OCI-LY1 (cell line): ENCODE measurements around the gene CDH13.

ENCODE experiments used
- H2AFZ ChIP-seq: fragments of 200-600 bp; sonication (generic), shearing (Covaris generic); 2 replicates; pipeline ENCODE4 v1.6.0; 2014; ENCODE audit warnings: antibody characterized with exemption, mild to moderate bottlenecking, low read length
- H3F3A ChIP-seq: fragments of 200-600 bp; sonication (generic), shearing (Covaris generic); 2 replicates; pipeline ENCODE4 v1.6.0; 2014; ENCODE audit warnings: mild to moderate bottlenecking, antibody characterized with exemption, low read length, moderate library complexity; ENCODE audit not compliant: insufficient read depth
- H3K27ac ChIP-seq: fragments of 200-600 bp; sonication (generic); 2 replicates; pipeline ENCODE4 v1.5.1; 2014; ENCODE audit warnings: low read length, mixed run types, mild to moderate bottlenecking, low read depth; ENCODE audit not compliant: poor library complexity, severe bottlenecking
- H3K27me3 ChIP-seq: fragments of 200-600 bp; sonication (generic); 2 replicates; pipeline ENCODE4 v1.6.0; 2014; ENCODE audit warnings: antibody characterized with exemption, mild to moderate bottlenecking, low read length, moderate library complexity; ENCODE audit not compliant: insufficient read depth
- H3K36me3 ChIP-seq: fragments of 200-600 bp; sonication (generic); 2 replicates; pipeline ENCODE4 v1.6.1; 2014; ENCODE audit warnings: mild to moderate bottlenecking, antibody characterized with exemption, low read length, moderate library complexity, mixed read lengths; ENCODE audit not compliant: insufficient read depth
- H3K4me1 ChIP-seq: fragments of 200-600 bp; sonication (generic); 2 replicates; pipeline ENCODE4 v1.5.1; 2014; ENCODE audit warnings: mild to moderate bottlenecking, low read length, moderate library complexity; ENCODE audit not compliant: insufficient read depth, severe bottlenecking
- H3K4me2 ChIP-seq: fragments of 200-600 bp; sonication (generic), shearing (Covaris generic); 2 replicates; pipeline ENCODE4 v1.6.1; 2014; ENCODE audit warnings: low read length
- H3K4me3 ChIP-seq: fragments of 200-600 bp; sonication (generic); 2 replicates; pipeline ENCODE4 v1.5.1; 2014; ENCODE audit warnings: low read length, low read depth, mild to moderate bottlenecking, mixed read lengths; ENCODE audit not compliant: poor library complexity, severe bottlenecking
- H3K79me2 ChIP-seq: fragments of 200-600 bp; shearing (Covaris generic); 2 replicates; pipeline ENCODE4 v1.6.1; 2016; ENCODE audit warnings: mixed run types, low read length, mixed read lengths; ENCODE audit not compliant: insufficient read depth
- H3K9ac ChIP-seq: fragments of 200-600 bp; sonication (generic), shearing (Covaris generic); 2 replicates; pipeline ENCODE4 v1.6.1; 2014; ENCODE audit warnings: mild to moderate bottlenecking, low read length, mixed read lengths
- H3K9me2 ChIP-seq: fragments of 200-600 bp; sonication (generic), shearing (Covaris generic); 2 replicates; pipeline ENCODE4 v1.6.1; 2014; ENCODE audit warnings: low read depth, mild to moderate bottlenecking, low read length, mixed read lengths
- H3K9me3 ChIP-seq: fragments of 200-600 bp; shearing (Covaris generic); 2 replicates; pipeline ENCODE4 v1.6.1; 2014; ENCODE audit warnings: low read length, mixed read lengths
- H4K20me1 ChIP-seq: fragments of 200-600 bp; sonication (generic), shearing (Covaris generic); 2 replicates; pipeline ENCODE4 v1.6.0; 2016; ENCODE audit warnings: mild to moderate bottlenecking, low read length; ENCODE audit not compliant: insufficient read depth
- CTCF ChIP-seq: fragments of 200-600 bp; sonication (generic), shearing (Covaris generic); IDR thresholded peaks from 2 replicates; pipeline ENCODE4 v1.5.1; 2017; ENCODE audit warnings: mild to moderate bottlenecking, antibody characterized with exemption, low read length, moderate library complexity, mixed read lengths
- EZH2 ChIP-seq: fragments of 200-600 bp; sonication (generic), shearing (Covaris generic); IDR thresholded peaks from 2 replicates; pipeline ENCODE4 v1.8.0; 2017; ENCODE audit warnings: borderline replicate concordance, mixed run types, mild to moderate bottlenecking, antibody characterized with exemption, low read length, moderate library complexity, mixed read lengths

Gene CDH13

GRCh38 chr16:83772806-83773205 is 1146.0 kb downstream of the CDH13 start:
- no peaks in the 10 kb centered on the region for H3K36me3 ChIP-seq
- no peaks in the 10 kb centered on the region for H3K27me3 ChIP-seq
- H3K9me3 ChIP-seq: no peaks in the 10 kb centered on the region
- H3K4me2 ChIP-seq: no peak overlapping the region
- TF ChIP-seq CTCF (no peak), EZH2 (no peak)
- H2AFZ ChIP-seq: no peak overlapping the region
- no peak overlapping the region for H3K4me3 ChIP-seq
- H3F3A ChIP-seq: no peaks in the 10 kb centered on the region
- H3K79me2 ChIP-seq: no peaks in the 10 kb centered on the region
- H3K4me1 ChIP-seq: peaks cover 16% of the 10 kb centered on the region
- no peaks in the 10 kb centered on the region for H4K20me1 ChIP-seq
- H3K9me2 ChIP-seq: no peaks in the 10 kb centered on the region
- H3K9ac ChIP-seq: no peak overlapping the region
- no peak overlapping the region for H3K27ac ChIP-seq

DNA sequence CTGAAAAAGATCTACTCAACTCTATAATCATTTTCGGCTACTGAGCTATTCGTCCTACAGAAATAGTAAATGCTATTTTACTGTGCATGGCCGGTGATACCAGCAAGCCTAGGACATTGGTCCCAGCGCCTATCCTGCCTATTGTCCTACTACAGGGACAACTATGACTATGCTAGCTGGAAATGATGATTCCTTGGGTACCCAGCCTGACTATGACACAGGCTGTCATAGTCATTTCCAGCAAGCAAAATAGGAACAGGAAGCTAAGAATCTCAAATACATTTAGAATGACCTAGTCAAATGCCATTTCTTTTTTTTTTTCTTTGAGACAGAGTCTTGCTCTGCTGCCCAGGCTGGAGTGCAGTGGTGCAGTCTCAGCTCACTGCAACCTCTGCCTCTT is 1147.3 kb downstream of the CDH13 start:
- TF ChIP-seq CTCF (no peak), EZH2 (no peak)
- Histone ChIP-seq H3K9me3 (no peaks in the 10 kb centered on the region), H3K27me3 (no peaks in the 10 kb centered on the region), H3K9me2 (no peaks in the 10 kb centered on the region), H3K79me2 (no peaks in the 10 kb centered on the region), H2AFZ (no peak overlapping the region), H4K20me1 (no peaks in the 10 kb centered on the region), H3K4me1 (peaks cover 14% of the 10 kb centered on the region), H3K36me3 (no peaks in the 10 kb centered on the region), H3K4me3 (no peak overlapping the region), H3F3A (no peaks in the 10 kb centered on the region), H3K4me2 (no peak overlapping the region), H3K9ac (no peak overlapping the region), H3K27ac (no peak overlapping the region)

DNA sequence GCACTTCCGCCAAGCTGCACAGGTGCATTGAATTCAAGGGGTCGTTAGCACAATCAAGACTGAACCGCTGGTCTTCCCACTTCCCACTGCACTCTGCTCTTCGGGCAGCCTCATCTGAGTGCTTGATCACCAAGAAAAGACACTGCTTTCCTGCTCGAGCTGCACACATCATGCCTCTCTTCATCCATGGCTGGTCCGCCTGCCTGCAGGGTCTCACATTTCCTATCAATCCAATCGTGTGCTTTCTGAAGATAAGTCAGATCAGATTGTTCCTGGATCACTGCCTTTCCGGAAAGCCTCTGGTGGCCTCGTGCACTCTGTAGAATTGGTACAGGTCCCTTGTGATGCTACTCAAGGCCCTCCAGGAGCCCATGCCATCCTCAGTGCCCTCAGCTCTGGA is 1150.2 kb downstream of the CDH13 start:
- Histone ChIP-seq H3K9me2 (no peaks in the 10 kb centered on the region), H3K9me3 (no peaks in the 10 kb centered on the region), H3F3A (no peaks in the 10 kb centered on the region), H4K20me1 (no peaks in the 10 kb centered on the region), H3K9ac (no peak overlapping the region), H3K36me3 (no peaks in the 10 kb centered on the region), H2AFZ (no peak overlapping the region), H3K4me2 (no peak overlapping the region), H3K27me3 (no peaks in the 10 kb centered on the region), H3K79me2 (no peaks in the 10 kb centered on the region), H3K27ac (no peak overlapping the region), H3K4me1 (no peaks in the 10 kb centered on the region), H3K4me3 (no peak overlapping the region)
- TF ChIP-seq EZH2 (no peak), CTCF (no peak)
